ENCODE data around the gene USP10.

DNA sequence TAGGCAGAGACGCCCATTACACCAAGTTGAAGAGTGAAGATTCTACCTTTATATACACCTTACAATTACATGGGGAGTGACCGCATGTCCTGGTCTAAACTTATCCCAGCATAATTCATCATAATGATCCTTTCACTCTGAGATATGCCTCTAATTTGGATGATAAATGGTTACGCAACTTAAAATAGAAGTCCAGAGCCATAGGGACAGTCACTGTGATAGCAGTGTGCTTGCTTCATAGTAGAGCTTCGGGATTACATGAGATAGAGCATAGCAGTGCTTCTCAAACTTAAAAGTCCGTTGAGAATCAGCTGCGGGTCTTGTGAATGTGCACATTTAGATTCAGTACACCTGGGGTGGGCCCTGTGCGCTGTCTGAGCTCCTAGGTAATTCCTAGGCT lies 16.9 kb downstream of the USP10 start:
- TF ChIP-seq, protein P1, sequence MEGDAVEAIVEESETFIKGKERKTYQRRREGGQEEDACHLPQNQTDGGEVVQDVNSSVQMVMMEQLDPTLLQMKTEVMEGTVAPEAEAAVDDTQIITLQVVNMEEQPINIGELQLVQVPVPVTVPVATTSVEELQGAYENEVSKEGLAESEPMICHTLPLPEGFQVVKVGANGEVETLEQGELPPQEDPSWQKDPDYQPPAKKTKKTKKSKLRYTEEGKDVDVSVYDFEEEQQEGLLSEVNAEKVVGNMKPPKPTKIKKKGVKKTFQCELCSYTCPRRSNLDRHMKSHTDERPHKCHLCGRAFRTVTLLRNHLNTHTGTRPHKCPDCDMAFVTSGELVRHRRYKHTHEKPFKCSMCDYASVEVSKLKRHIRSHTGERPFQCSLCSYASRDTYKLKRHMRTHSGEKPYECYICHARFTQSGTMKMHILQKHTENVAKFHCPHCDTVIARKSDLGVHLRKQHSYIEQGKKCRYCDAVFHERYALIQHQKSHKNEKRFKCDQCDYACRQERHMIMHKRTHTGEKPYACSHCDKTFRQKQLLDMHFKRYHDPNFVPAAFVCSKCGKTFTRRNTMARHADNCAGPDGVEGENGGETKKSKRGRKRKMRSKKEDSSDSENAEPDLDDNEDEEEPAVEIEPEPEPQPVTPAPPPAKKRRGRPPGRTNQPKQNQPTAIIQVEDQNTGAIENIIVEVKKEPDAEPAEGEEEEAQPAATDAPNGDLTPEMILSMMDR (IDR thresholded peaks at IDR 0.05) = no peak
- no peak for TF ChIP-seq EP300 (IDR thresholded peaks at IDR 0.05)
